GM23248 (cell line): ENCODE results near the gene LYPD3.

Source experiments
- EZH2 ChIP-seq: fragments of 200-600 bp; sonication (generic); IDR thresholded peaks from 2 replicates; pipeline ENCODE4 v1.6.1; 2018; ENCODE audit warnings: antibody characterized with exemption, mild to moderate bottlenecking; ENCODE audit not compliant: insufficient read depth, poor library complexity, severe bottlenecking
- EZH2phosphoT487 ChIP-seq: fragments of 200-600 bp; sonication (generic); IDR thresholded peaks from 2 replicates; pipeline ENCODE4 v1.6.1; 2018; ENCODE audit warnings: antibody characterized with exemption, moderate library complexity, mild to moderate bottlenecking, low read depth; ENCODE audit not compliant: insufficient read depth

DNA sequence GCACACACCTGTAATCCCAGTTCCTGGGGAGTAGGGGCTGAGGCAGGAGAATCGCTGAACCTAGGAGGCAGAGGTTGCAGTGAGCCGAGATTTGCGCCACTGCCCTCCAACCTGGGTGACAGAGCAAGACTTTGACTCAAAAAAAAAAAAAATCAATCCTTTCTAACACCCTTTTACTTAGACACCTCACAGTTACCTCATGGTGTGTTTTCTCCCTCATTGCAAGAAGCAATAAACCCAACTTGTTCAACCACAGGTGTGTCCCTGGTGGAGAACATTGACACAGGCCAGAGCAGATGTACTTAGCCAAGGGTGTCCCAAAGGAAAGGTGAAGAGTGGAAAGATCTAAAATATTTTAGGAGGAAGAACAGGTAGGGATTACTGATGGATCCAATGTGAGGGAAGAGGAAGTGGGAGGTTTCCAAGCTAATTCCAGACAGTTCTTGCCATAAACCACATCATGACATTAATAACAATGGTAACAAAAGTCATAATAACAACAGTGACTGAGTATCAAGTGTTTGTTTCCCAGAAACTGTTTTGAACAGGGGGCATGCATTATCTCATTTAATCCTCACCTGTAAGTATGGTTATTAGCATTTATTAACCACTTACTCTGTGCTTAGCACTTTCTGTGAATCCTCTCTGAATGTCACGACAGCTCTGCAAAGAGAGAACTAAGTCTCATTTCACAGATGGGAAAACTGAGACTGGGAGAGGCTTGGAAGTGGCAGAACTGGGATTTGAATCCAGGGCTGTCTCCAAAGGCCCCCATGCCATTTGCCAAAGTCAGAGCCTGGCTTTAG is 3.1 kb upstream of the LYPD3 start:
- TF ChIP-seq EZH2 = no peak
- TF ChIP-seq EZH2phosphoT487 = no peak
